Lower lobe of right lung (tissue), 2 donors: ENCODE data around the gene TPP1. TPM values are rescaled to one million over a fixed set of nuclear protein-coding genes. Genes with fewer than 3 reads are reported as not detected.
A peak's percentile ranks its signal among the peaks of the same experiment; 100 is the strongest.

Source experiments
- ATAC-seq, 2 donors: fragments of 200-7000 bp; cut with Tn5 transposase; one replicate each; pipeline ENCODE4 v1.9.1; 2020 to 2022; ENCODE audit warnings: mild to moderate bottlenecking in 2 of 2, moderate library complexity in 2 of 2
- DNase-seq: peaks from one replicate; pipeline ENCODE4 v3.0.0-alpha.2; 2020
- H3K27ac ChIP-seq: fragments of 200-600 bp; one replicate; pipeline ENCODE4 v1.8.0; 2022
- H3K27me3 ChIP-seq: fragments of 200-600 bp; one replicate; pipeline ENCODE4 v1.8.0; 2022; ENCODE audit warnings: low read depth
- H3K36me3 ChIP-seq: fragments of 200-600 bp; one replicate; pipeline ENCODE4 v1.8.0; 2022; ENCODE audit warnings: mild to moderate bottlenecking
- H3K4me1 ChIP-seq: fragments of 200-600 bp; one replicate; pipeline ENCODE4 v1.8.0; 2022
- H3K4me3 ChIP-seq: fragments of 200-600 bp; one replicate; pipeline ENCODE4 v1.8.0; 2022; ENCODE audit warnings: mild to moderate bottlenecking
- H3K9me3 ChIP-seq: fragments of 200-600 bp; one replicate; pipeline ENCODE4 v1.8.0; 2022
- intact Hi-C: fragments of 100-400 bp; cut with DNase I; formaldehyde crosslinking; loops from one replicate; pipeline ENCODE4 v1.11.0; 2022
- total RNA-seq: library from RNA; stranded (reverse); fragmentation: NEBNext Ultra II Directional; extraction: Animal tissue kit (Norgen Biotek cat#: 25700); gene quantifications from one replicate; pipeline ENCODE4 v1.2.1, GENCODE V29; 2021
- TF ChIP-seq, protein P1 (sequence below): fragments of 200-600 bp; IDR thresholded peaks from one replicate; pipeline ENCODE4 v1.8.0; 2022; ENCODE audit warnings: antibody characterized with exemption, mild to moderate bottlenecking
- donor health status: DM: no; HTN: yes; CAD: no; lungs with severe emphysema.

TPP1 gene
- total RNA-seq, 1 donor from 2014 or later, result 231 TPM

DNA sequence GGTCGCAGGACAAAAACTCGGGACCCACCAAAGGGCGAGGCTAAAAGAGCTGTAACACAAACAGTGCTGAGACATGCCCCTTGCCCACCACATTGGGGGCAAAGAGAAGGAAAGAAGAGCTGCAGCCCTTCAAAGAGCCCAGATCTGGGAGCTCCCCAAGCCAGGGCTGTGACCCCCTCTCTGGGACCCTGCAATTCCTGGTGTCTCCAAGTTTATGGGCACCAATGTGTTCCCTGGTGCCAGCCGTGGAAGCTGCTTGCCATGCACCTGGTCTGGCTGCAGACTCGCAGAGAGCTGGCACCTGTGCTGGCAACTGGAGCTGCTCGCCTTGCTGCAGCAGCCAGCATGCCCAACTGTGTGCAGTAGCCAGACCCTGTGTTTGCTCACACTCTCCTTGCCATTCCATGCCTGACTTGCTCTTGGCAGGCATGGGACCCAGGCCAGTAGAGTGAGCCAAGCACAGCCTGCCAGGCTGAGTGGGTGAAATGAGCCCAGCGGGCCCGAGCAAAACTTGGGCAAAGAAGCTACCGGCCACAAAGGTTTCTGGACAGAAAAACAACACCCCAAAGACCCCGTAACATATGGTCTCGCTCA, 31.8 kb downstream of the TPP1 start:
- peak; percentile 48 to 64 for ATAC-seq

DNA sequence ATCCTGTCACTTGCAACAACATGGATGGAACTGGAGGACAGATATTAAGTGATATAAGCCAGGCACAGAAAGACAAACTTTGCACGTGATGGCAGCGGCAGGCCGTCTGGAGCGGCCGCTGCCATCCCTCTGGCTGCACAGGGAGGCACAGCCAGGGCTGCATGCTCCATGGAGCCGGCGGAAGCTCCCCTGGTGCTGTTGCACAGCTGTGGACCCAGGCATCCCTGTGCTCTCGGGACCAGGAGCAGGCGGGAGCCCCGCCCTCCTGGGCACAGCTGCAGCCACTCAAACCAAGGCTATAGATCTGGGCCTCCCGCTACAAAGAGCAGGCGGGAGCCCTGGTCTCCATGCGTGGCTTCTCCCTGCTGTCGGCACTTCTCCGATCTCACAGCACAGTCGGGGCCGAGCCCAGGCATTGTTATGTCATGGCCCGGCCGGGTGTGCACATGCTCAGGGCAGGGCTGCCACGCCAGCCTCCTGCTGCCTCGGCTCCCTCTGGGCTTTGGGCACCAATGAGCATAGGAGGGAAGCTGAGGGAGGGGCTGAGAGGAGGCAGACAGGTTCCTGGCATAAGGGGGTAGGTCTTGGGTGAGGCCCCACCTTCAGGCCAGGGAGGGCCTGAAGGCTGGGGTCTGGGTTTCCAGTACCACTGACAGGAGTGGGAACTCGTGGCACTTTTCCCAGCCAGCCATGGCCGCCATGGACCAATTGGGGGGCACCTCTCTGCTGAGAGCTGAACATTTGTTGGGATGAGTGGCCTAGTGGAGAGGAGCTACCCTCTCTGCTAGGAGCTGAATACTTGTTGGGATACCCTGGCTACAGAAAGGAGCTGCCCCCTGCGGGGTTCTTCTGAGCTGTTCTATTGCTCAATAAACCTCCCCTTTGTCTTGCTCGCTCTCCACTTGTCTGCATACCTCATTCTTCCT, 32.5 kb downstream of the TPP1 start:
- no peak for DNase-seq
- Histone ChIP-seq H3K4me3 (no peak overlapping the region), H3K27me3 (no peaks in the 10 kb centered on the region), H3K36me3 (no peaks in the 10 kb centered on the region), H3K4me1 (no peaks in the 10 kb centered on the region), H3K27ac (no peak overlapping the region), H3K9me3 (peaks cover 22% of the 10 kb centered on the region)
- TF ChIP-seq, protein P1, sequence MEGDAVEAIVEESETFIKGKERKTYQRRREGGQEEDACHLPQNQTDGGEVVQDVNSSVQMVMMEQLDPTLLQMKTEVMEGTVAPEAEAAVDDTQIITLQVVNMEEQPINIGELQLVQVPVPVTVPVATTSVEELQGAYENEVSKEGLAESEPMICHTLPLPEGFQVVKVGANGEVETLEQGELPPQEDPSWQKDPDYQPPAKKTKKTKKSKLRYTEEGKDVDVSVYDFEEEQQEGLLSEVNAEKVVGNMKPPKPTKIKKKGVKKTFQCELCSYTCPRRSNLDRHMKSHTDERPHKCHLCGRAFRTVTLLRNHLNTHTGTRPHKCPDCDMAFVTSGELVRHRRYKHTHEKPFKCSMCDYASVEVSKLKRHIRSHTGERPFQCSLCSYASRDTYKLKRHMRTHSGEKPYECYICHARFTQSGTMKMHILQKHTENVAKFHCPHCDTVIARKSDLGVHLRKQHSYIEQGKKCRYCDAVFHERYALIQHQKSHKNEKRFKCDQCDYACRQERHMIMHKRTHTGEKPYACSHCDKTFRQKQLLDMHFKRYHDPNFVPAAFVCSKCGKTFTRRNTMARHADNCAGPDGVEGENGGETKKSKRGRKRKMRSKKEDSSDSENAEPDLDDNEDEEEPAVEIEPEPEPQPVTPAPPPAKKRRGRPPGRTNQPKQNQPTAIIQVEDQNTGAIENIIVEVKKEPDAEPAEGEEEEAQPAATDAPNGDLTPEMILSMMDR, result no peak
- intact Hi-C loops, result no loop called here
- peak in 1 of 2 donors; percentile 25 for ATAC-seq

More for the DNA sequence above, 31.8 kb downstream of the TPP1 start:
- peaks cover 7% of the 10 kb centered on the region for H3K36me3 ChIP-seq
- intact Hi-C loops, result no loop called here
- TF ChIP-seq, protein P1, result no peak
- DNase-seq, result no peak
- H3K27ac ChIP-seq, result no peak overlapping the region
- H3K4me3 ChIP-seq, result no peak overlapping the region
- H3K4me1 ChIP-seq, result no peaks in the 10 kb centered on the region
- no peaks in the 10 kb centered on the region for H3K27me3 ChIP-seq
- H3K9me3 ChIP-seq, result peaks cover 22% of the 10 kb centered on the region

DNA sequence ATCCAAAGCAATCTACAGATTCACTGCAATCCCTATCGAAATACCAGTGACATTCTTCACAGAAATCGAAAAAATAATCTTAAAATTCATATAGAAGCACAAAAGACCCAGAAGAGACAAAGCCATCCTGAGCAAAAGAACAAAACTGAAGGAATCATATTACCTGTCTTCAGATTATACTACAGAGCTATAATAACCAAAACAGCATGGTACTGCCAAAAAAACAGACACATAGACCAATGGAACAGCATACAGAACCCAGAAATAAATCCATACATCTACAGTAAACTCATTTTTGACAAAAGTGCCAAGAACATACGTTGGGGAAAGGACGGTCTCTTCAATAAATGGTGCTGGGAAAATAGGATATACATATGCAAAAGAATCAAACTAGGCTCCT, 34.7 kb downstream of the TPP1 start:
- Histone ChIP-seq H3K4me1 (no peaks in the 10 kb centered on the region), H3K9me3 (peaks cover 22% of the 10 kb centered on the region), H3K36me3 (peaks cover 4% of the 10 kb centered on the region), H3K27ac (no peak overlapping the region), H3K27me3 (no peaks in the 10 kb centered on the region), H3K4me3 (no peak overlapping the region)
- ATAC-seq (no peak), DNase-seq (no peak)
- TF ChIP-seq, protein P1, result no peak
- intact Hi-C loops, result no loop called here

DNA sequence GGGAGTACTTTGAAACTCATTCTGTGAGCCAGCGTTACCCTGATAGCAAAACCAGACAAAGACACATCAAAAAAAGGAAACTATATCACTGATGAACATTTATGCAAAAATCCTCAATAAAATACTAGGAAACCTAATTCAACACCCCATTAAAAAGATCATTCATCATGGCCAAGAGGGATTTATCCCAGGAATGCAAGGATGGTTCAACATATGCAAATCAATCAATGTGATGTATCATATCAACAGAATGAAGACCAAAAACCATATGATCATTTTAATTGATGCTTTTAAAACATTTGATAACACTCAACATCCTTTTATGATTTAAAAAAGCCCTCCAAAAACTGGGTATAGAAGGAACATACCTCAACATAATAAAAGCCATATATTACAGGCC, 35.6 kb downstream of the TPP1 start:
- peaks cover 22% of the 10 kb centered on the region for H3K9me3 ChIP-seq
- no peak for DNase-seq
- H3K27ac ChIP-seq, result no peak overlapping the region
- TF ChIP-seq, protein P1, result no peak
- no peak overlapping the region for H3K4me3 ChIP-seq
- peaks cover 4% of the 10 kb centered on the region for H3K36me3 ChIP-seq
- no peak for ATAC-seq
- intact Hi-C loops, result no loop called here
- no peaks in the 10 kb centered on the region for H3K27me3 ChIP-seq
- no peaks in the 10 kb centered on the region for H3K4me1 ChIP-seq

DNA sequence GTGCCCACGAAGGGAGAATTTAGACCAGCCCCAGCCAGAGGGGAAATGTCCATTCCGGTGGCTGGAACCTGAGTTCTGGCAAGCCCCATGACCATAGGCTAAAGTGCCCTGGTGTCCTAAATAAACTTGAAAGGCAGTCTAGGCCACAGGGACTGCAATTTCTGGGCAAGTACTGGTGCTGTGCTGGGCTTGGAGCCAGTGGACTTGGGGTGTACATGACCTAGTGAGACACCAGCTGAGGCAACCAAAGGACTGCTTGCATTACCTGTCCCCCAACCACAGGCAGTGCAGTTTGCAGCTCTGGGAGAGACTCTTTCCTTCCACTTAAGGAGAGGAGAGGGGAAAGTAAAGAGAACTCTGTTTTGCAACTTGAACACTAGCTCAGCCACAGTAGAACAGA, 39.5 kb downstream of the TPP1 start:
- ATAC-seq (no peak), DNase-seq (no peak)
- intact Hi-C loops, result no loop called here
- peaks cover 4% of the 10 kb centered on the region for H3K36me3 ChIP-seq
- peaks cover 21% of the 10 kb centered on the region for H3K9me3 ChIP-seq
- H3K27ac ChIP-seq, result no peak overlapping the region
- no peaks in the 10 kb centered on the region for H3K4me1 ChIP-seq
- H3K27me3 ChIP-seq, result no peaks in the 10 kb centered on the region
- TF ChIP-seq, protein P1, result no peak
- no peak overlapping the region for H3K4me3 ChIP-seq
